ENCODE data around the gene CLCA2. TPM values are rescaled to one million over a fixed set of nuclear protein-coding genes. Genes with fewer than 3 reads are reported as not detected.

Gene CLCA2
- polyA plus RNA-seq, 1 donor from 2014 or later: not detected

GRCh38 chr1:86466986-86467385, 43.0 kb downstream of the CLCA2 start:
- Histone ChIP-seq H3K9ac (ENCODE audit: low read length) (no peak overlapping the region), H3K9me2 (ENCODE audit: insufficient read depth, low read length) (no peaks in the 10 kb centered on the region), H3K4me3 (ENCODE audit: low read length) (no peak overlapping the region), H3K4me2 (ENCODE audit: low read length) (no peak overlapping the region), H4K20me1 (ENCODE audit: insufficient read depth) (no peaks in the 10 kb centered on the region), H3K36me3 (ENCODE audit: insufficient read depth, low read length) (no peaks in the 10 kb centered on the region), H3K79me2 (replicated peaks; ENCODE audit: insufficient read depth, low read length) (no peaks in the 10 kb centered on the region), H3K9me3 (ENCODE audit: low read length) (no peaks in the 10 kb centered on the region), H3F3A (ENCODE audit: insufficient read depth, low read length, poor library complexity, severe bottlenecking) (no peaks in the 10 kb centered on the region), H2AFZ (ENCODE audit: low read depth, low read length) (no peak overlapping the region), H3K27me3 (ENCODE audit: insufficient read depth, low read depth, low read length) (no peaks in the 10 kb centered on the region), H3K27ac (ENCODE audit: low read length) (no peak overlapping the region)
- TF ChIP-seq MXI1 (conservative IDR thresholded peaks at IDR 0.05; ENCODE audit: poor library complexity, severe bottlenecking) (no peak), TAF1 (IDR thresholded peaks at IDR 0.05; ENCODE audit: low read depth) (no peak), REST (IDR thresholded peaks at IDR 0.05; ENCODE audit: borderline replicate concordance) (no peak), EZH2 (IDR thresholded peaks at IDR 0.05; ENCODE audit: borderline replicate concordance, insufficient read depth, low read length, poor library complexity, severe bottlenecking) (no peak)

DNA sequence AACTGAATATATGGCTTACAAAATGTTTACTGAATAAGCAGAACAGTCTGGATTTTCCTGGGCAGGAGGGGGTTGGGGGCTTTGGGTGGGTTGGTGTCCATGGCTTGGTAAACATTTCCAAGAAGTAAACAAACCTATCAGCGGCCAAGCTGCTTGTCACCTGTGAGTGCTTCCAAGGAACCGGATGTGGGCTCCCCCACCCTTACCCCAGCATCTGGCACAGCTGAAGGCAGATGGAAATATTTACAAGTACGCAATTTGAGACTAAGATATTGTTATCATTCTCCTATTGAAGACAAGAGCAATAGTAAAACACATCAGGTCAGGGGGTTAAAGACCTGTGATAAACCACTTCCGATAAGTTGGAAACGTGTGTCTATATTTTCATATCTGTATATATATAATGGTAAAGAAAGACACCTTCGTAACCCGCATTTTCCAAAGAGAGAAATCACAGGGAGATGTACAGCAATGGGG, 44.6 kb downstream of the CLCA2 start, which contains the start of gene CLCA1:
Gene CLCA1 (plus strand): TSS at position 427 of the 477 bp plus-strand sequence. CDS start 45 bp downstream, at position 472.
- no peak within 1 kb of the TSS for H3K9ac ChIP-seq (ENCODE audit: low read length)
- H4K20me1 ChIP-seq (ENCODE audit: insufficient read depth): no peaks in the 10 kb centered on the region
- H3F3A ChIP-seq (ENCODE audit: insufficient read depth, low read length, poor library complexity, severe bottlenecking): no peaks in the 10 kb centered on the region
- H3K9me3 ChIP-seq (ENCODE audit: low read length): no peaks in the 10 kb centered on the region
- no peaks in the 10 kb centered on the region for H3K9me2 ChIP-seq (ENCODE audit: insufficient read depth, low read length)
- H3K4me2 ChIP-seq (ENCODE audit: low read length): no peak within 1 kb of the TSS
- H3K36me3 ChIP-seq (ENCODE audit: insufficient read depth, low read length): no peaks in the 10 kb centered on the region
- H3K79me2 ChIP-seq (replicated peaks; ENCODE audit: insufficient read depth, low read length): no peaks in the 10 kb centered on the region
- H3K27ac ChIP-seq (ENCODE audit: low read length): no peak within 1 kb of the TSS
- H3K4me3 ChIP-seq (ENCODE audit: low read length): no peak within 1 kb of the TSS
- H3K27me3 ChIP-seq (ENCODE audit: insufficient read depth, low read depth, low read length): no peaks in the 10 kb centered on the region
- H2AFZ ChIP-seq (ENCODE audit: low read depth, low read length): no peak within 1 kb of the TSS
- TF ChIP-seq POLR2AphosphoS5 (IDR thresholded peaks at IDR 0.05) (no peak), EZH2 (IDR thresholded peaks at IDR 0.05; ENCODE audit: borderline replicate concordance, insufficient read depth, low read length, poor library complexity, severe bottlenecking) (no peak), RAD21 (conservative IDR thresholded peaks at IDR 0.05) (no peak), REST (IDR thresholded peaks at IDR 0.05; ENCODE audit: borderline replicate concordance) (no peak), SMC3 (conservative IDR thresholded peaks at IDR 0.05; ENCODE audit: poor library complexity) (no peak)
- TF ChIP-seq, protein P1, sequence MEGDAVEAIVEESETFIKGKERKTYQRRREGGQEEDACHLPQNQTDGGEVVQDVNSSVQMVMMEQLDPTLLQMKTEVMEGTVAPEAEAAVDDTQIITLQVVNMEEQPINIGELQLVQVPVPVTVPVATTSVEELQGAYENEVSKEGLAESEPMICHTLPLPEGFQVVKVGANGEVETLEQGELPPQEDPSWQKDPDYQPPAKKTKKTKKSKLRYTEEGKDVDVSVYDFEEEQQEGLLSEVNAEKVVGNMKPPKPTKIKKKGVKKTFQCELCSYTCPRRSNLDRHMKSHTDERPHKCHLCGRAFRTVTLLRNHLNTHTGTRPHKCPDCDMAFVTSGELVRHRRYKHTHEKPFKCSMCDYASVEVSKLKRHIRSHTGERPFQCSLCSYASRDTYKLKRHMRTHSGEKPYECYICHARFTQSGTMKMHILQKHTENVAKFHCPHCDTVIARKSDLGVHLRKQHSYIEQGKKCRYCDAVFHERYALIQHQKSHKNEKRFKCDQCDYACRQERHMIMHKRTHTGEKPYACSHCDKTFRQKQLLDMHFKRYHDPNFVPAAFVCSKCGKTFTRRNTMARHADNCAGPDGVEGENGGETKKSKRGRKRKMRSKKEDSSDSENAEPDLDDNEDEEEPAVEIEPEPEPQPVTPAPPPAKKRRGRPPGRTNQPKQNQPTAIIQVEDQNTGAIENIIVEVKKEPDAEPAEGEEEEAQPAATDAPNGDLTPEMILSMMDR (IDR thresholded peaks at IDR 0.05; ENCODE audit: poor library complexity, severe bottlenecking): no peak

Data from neural cell (in vitro differentiated cells).